T follicular helper cell (primary cell): ENCODE results near the gene FBXL17.

Experiments used
- DNase-seq: peaks from one replicate; pipeline ENCODE4 v3.0.0-alpha.2; 2020; ENCODE audit warnings: low read depth

The FBXL17 gene

GRCh38 chr5:107915176-107915812 lies 466.6 kb downstream of the FBXL17 start:
- DNase-seq: no peak

GRCh38 chr5:107913494-107913893 lies 468.4 kb downstream of the FBXL17 start:
- DNase-seq: no peak

GRCh38 chr5:107900721-107901120 lies 481.2 kb downstream of the FBXL17 start:
- no peak for DNase-seq

DNA sequence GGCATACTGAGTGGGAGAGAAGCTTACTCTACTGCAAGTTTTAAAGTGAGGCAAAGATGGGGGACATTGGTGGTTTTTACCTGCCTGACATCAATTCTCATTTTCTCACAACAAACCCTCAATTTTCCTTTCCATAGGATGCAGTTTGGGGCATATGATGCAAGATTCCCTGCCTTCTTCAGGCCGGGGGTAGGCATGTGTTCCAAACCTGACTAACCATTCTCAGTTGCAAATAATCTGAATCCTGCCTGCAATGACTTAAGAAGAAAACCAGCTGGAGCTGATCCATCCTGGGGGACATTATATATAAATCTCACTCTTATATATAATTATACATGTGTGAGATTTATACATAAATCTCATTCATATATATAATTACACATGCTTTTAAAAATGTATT lies 487.5 kb downstream of the FBXL17 start:
- no peak for DNase-seq

GRCh38 chr5:107893642-107894041 lies 488.3 kb downstream of the FBXL17 start:
- DNase-seq: no peak

GRCh38 chr5:107889387-107889786 lies 492.5 kb downstream of the FBXL17 start:
- DNase-seq: no peak

DNA sequence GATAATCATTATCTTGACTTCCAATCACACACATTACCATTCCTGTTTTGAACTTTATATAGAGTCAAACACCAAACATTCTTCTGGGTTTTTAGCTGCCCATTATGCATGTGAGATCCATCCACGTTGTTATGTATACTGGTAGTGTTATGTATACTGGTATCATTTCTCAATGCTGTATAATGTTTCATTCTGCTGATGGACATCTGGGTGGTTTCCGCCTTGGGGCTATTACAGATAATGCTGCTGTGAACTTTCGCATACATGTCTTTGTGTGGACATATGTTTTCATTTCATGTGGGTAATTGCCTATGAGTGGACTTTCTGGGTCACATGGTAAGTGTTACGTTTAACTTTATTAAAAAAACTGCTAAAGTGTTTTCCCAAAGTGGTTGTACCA lies 493.4 kb downstream of the FBXL17 start:
- DNase-seq: no peak

DNA sequence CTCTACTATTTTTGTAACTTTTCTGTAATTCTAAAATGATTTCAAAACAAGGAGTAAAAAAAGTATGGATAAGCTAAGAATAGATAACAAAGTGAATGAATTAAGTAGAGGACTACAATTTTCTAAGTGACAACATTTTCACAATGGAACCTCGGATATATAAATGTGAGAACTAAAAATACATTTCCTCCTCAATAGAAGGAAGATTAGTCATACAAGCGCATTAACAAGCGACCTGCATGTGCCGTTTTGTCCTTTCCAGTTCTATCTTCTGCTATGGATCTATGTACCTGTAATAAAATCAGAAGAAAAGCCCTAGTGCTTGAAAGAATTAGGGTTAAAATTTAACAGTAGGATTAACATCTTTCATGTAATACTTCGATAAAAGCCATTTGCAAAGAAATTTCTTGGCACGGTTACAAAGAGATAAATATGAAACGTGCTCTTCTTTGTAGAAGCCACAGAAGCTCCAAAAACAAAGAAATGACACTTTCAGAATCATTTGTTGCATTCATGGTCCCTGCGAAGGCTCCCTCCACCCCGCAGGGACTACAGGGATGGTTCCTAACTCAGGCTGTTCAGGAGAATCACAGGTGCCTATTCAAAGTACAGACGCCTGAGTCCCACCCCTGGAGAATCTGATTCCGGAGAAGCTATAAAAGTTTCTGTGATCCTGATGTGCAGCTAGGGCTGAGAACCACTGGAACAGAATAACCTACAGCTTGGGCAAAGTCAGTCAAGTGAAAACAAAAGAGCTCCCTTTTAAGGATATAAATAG lies 494.5 kb downstream of the FBXL17 start:
- DNase-seq: no peak

DNA sequence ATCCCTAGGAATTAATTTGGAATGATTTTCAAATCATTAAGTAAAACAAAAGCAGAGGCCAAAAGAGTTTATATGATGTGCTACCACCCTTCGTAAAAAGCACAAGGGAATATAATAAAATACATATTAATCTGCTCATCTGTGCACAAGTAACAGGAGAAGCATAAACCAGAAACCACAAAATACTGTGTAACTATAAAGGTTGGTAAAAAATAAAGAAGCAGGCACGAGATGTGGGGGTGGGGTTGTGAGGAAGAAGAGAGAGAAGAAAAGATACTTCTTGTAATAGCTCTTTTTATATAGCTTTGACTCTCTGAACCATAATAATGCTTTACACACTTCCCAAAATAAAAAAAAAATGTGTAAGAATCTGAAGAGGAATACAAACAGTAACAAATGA lies 496.3 kb downstream of the FBXL17 start:
- DNase-seq: no peak

- DNase-seq: no peak
These were observed 497.0 kb downstream of the FBXL17 start for GRCh38 chr5:107884871-107885270.

DNA sequence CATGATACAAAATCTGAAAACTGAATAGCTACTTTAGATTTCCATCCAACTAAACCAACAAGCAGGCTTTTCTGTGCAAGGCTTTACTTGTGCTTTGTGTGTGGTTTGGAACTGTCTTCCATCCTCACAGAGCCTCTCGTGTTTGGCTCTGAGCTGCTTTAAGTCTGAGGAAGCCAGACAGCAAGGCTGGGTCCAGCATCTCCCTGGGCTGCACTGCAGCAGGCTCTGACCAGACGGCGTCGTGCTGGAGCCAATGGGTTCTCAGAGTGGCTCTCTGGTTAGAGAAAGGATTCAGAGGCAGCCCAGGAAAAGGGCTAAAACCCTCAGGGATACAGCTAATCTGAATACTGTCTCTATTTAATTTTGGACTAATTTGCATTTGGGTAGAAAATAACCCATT lies 503.2 kb downstream of the FBXL17 start:
- no peak for DNase-seq

DNA sequence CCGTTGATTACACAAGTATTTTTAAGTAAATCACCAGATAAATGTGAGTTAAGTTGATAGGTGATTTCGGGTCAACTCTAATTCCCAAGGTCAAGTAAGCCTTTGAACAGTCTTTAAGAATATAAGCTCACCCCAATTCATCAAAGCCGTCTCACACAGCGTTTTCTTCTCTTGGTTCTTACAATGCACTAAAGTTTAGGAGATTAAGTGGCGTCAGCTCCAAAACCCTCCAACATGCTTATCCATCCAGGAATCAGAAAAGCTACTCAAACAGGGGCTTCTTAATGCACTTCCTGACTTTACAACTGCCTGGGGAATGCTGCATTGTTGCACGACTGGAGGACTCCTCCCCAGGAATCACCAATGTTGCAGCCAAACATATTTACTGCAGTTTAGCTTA lies 505.0 kb downstream of the FBXL17 start:
- DNase-seq: no peak

DNA sequence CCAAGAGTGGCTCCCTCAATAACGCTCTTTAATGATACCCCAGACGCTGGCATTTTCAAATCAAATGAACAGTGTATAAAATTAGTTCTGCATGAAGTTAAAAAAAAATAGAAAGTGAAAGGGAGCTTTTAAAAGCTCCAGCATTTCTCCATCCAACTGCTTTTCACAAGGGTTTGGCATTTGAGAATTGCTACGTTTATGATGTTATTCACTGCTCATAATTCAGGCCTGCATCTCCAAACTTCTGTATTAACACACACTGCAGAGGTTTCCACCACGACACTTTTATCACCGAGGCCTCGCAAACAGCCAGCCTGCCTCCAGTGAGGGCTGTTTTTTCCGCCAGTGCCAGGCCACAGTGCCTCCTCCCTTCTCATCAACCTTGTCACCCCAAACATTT lies 505.6 kb downstream of the FBXL17 start:
- DNase-seq: no peak

DNA sequence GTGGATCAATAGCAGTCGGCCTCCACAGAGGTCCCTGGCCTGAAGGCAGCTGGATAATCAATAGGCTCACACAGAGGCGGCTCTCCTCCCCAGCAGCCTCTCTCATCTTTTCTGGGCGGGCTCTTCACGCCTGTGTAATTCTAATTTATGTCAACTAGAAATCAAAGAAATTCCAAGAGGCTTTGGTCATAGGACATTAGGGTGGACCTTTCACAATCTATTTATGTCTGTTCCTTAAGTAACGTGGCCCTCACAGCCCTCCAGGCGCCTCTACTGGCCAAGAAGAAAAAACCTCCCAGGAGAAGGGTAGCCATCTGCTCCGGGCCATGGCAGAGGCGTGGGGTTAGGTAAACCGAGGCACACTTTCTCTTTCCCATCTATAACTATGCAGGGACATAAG lies 506.1 kb downstream of the FBXL17 start:
- DNase-seq: no peak

GRCh38 chr5:107874795-107875194 lies 507.1 kb downstream of the FBXL17 start:
- DNase-seq: no peak

GRCh38 chr5:107873877-107874276 lies 508.0 kb downstream of the FBXL17 start:
- no peak for DNase-seq

DNA sequence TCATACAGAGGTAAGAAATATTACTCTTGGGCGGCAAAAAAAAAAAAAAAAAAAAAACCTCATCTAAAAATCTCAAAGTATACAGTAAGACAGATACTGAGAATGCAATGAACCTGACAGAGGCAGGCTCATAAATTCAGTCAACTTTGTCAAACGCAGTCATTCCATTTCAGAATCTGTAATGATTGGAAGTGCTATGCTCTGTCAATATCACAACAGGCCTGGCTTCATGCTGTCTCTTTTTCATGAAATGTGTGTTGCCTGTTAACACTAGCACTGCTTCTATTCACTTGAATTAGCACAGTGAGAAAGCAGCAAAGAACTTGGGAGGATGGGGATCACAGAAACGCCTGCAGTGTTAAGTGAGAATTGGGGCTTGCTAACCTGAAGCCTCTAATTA lies 510.9 kb downstream of the FBXL17 start:
- DNase-seq: no peak

- no peak for DNase-seq
These were observed 512.3 kb downstream of the FBXL17 start for GRCh38 chr5:107869438-107870115.

DNA sequence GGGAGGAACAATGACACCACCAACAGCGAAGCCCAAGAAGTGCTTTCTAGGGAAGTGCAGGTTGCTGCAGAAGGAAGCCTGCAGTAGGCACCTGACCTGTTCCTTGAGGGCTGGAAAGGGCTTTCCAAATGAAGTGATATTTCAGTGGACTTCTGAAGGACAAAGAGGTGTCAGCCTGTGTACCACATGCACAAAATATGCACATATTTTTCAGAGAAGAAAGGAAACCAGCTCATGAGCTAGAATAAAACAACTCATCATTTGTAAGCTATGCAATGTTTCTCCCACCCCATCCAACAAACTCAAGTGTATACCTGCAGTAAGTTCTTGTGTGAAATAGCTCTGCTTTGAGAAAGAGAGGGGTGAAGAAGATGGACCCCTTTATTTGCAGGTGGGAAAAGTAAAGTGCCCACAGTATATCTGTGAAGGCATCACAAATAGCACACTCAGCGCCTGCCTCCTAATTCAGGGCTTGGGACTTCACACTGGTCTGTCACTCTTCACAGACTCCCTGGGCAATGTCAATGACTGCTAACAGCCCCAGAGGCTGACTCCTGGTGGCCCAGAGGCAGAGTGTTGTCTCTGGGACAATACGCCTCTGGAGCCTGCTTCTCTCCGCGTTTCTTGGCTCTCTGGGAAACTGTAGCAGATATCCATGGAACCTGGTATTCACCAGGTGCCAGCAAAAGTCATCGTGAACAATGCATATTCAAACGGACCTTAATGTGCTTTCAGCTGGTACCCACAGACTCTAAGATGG lies 513.1 kb downstream of the FBXL17 start:
- DNase-seq: no peak

DNA sequence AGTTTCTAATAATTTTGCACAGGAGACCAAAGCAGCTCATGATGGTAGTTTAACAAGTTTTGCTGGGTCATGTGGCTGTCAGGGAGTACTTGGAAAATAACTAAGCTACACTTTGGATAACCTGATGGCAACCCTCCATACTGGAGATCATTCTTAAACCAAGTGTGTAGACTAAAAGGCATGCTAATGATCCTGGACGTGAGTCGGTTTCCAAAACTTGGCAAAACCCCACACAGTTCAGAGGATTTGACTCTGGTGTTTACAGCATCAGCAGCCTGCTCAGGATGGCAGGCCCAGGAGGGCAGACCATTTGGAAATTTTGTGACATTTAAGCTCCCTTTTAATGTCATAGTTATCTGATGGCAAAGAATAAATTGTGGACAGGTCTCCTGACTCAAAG lies 514.6 kb downstream of the FBXL17 start:
- no peak for DNase-seq

- DNase-seq: no peak
These were observed 517.1 kb downstream of the FBXL17 start for GRCh38 chr5:107864793-107865192.

- DNase-seq: no peak
These were observed 518.8 kb downstream of the FBXL17 start for GRCh38 chr5:107863125-107863524.
